Body of pancreas (tissue), 4 donors: ENCODE results near the gene TENM3.

Source experiments
- POLR2A ChIP-seq, 3 donors: fragments of 450-650 bp; IDR thresholded peaks; one replicate each; pipeline ENCODE4 v1.6.1; 2016; ENCODE audit warnings: antibody characterized with exemption in 3 of 3, mild to moderate bottlenecking in 2 of 3
- TF ChIP-seq, protein P1 (sequence below), 7 experiments: fragments of 450-650 bp in 4 of 7; fragments of 200-600 bp in 3 of 7; sonication (generic) in 3 of 7; IDR thresholded peaks; one replicate each; pipeline ENCODE4 v1.5.1; 2016 to 2019; ENCODE audit warnings: antibody characterized with exemption in 7 of 7

DNA sequence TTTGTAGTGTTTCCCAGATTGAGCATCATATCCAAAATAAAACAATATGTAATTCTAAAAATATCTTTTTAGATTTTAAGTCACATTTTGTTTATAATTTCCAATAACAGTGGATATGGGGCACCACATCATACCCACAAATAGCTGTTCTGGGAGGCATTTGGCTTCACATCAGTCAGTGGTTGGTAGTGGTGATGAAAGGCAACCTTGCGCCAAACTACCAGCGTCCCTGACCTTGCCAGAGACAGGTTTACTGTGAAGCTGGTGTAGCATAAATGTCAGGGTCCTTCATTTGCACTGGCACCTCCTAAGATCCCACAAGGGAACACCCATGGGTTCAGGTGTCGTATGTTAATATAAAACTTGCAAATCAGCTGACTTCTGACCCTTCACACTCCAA lies 451.8 kb downstream of the TENM3 start:
- TF ChIP-seq, protein P1, sequence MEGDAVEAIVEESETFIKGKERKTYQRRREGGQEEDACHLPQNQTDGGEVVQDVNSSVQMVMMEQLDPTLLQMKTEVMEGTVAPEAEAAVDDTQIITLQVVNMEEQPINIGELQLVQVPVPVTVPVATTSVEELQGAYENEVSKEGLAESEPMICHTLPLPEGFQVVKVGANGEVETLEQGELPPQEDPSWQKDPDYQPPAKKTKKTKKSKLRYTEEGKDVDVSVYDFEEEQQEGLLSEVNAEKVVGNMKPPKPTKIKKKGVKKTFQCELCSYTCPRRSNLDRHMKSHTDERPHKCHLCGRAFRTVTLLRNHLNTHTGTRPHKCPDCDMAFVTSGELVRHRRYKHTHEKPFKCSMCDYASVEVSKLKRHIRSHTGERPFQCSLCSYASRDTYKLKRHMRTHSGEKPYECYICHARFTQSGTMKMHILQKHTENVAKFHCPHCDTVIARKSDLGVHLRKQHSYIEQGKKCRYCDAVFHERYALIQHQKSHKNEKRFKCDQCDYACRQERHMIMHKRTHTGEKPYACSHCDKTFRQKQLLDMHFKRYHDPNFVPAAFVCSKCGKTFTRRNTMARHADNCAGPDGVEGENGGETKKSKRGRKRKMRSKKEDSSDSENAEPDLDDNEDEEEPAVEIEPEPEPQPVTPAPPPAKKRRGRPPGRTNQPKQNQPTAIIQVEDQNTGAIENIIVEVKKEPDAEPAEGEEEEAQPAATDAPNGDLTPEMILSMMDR (IDR thresholded peaks at IDR 0.05), result no peak
- TF ChIP-seq POLR2A (IDR thresholded peaks at IDR 0.05), result no peak
